Prostate gland (tissue), 2 donors: ENCODE measurements around the gene DLGAP4. TPM values are rescaled to one million over a fixed set of nuclear protein-coding genes. Genes with fewer than 3 reads are reported as not detected.

Experiments used
- DNase-seq: peaks from one replicate; pipeline ENCODE4 v3.0.0-alpha.2; 2019; ENCODE audit warnings: low spot score
- H3K27ac ChIP-seq, 2 donors: fragments of 200-600 bp; sonication (generic); 2 replicates each; pipeline ENCODE4 v1.5.1; 2017 to 2019
- H3K27me3 ChIP-seq: fragments of 200-600 bp; sonication (generic); replicated peaks from 2 replicates; pipeline ENCODE4 v1.5.1; 2019; ENCODE audit not compliant: insufficient read depth
- H3K36me3 ChIP-seq, 2 donors: fragments of 200-600 bp; sonication (generic); 1 replicate in 1 of 2; 2 replicates in 1 of 2; pipeline versions ENCODE4 v1.5.1 to v1.8.1; 2017 to 2019
- H3K4me1 ChIP-seq: fragments of 200-600 bp; sonication (generic); replicated peaks from 2 replicates; pipeline ENCODE4 v1.5.1; 2019
- H3K4me3 ChIP-seq, 2 donors: fragments of 200-600 bp; sonication (generic); 2 replicates each; pipeline ENCODE4 v1.5.1; 2017 to 2019
- H3K9me3 ChIP-seq: fragments of 200-600 bp; sonication (generic); 2 replicates; pipeline ENCODE4 v1.5.1; 2017
- POLR2A ChIP-seq: fragments of 450-650 bp; IDR thresholded peaks from one replicate; pipeline ENCODE4 v1.6.1; 2016; ENCODE audit warnings: antibody characterized with exemption, mild to moderate bottlenecking
- POLR2AphosphoS5 ChIP-seq: sonication (generic); formaldehyde crosslinking; IDR thresholded peaks from one replicate; pipeline ENCODE4 v1.6.1; 2017; ENCODE audit warnings: antibody characterized with exemption
- WGBS: methylation state at CpG from one replicate; pipeline ENCODE4 v1.1.5; 2018; 5-methylcytosine and 5-hydroxymethylcytosine counted together
- intact Hi-C: fragments of 100-400 bp; cut with DNase I; formaldehyde crosslinking; loops from one replicate; pipeline ENCODE4 v1.14.2; 2022
- total RNA-seq, 2 donors: library from RNA; depleted of rRNA; stranded (reverse); fragments of >200 nt; gene quantifications; one replicate each; pipeline ENCODE4 v1.1.0, GENCODE V29; 2016
- TF ChIP-seq, protein P1 (sequence below), 4 experiments: fragments of 200-600 bp in 2 of 4; fragments of 450-650 bp in 2 of 4; sonication (generic) in 2 of 4; IDR thresholded peaks; 1 replicate in 3 of 4; 2 replicates in 1 of 4; pipeline ENCODE4 v1.5.1; 2016 to 2019; ENCODE audit warnings: antibody characterized with exemption in 4 of 4, mild to moderate bottlenecking in 2 of 4, moderate library complexity in 2 of 4

DLGAP4 gene
- total RNA-seq, 2 donors from 2014 or later: 38.0 to 104 TPM

DNA sequence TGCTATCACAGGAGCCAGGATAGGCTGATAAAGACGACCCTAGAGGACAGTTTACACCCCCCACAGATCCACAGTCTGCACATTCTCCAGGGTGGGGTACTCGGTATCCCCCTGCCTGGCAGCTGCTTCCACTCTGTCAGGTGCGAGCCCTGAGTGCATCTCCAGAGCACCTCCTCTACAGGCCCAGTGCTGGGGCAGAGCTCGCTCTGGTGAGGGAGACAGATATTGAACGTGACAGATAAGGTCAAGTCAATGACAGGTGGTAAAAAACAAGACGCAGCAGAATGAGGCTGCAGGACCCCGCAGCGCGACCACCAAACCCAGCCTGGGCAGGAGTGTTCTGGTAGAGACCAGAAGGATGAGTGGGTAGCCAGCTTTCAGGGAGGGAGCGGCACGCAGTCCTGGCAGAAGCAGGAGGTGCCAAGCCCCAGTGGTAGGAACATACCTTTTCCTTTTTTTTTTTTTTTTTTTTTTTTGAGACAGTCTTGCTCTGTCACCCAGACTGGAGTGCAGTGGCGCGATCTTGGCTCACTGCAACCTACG, 222.8 kb downstream of the DLGAP4 start:
- no peaks in the 10 kb centered on the region for H3K27me3 ChIP-seq
- peaks cover 4 to 13% of the 10 kb centered on the region in 2 donors for H3K36me3 ChIP-seq
- H3K4me3 ChIP-seq: no peak overlapping the region
- intact Hi-C loops: loop anchor here (5.0 kb wide), 1 partner anchor 62 kb away; no protein-coding TSS in a partner anchor
- DNase-seq: no peak
- TF ChIP-seq POLR2A: no peak
- no peak for TF ChIP-seq POLR2AphosphoS5
- TF ChIP-seq, protein P1, sequence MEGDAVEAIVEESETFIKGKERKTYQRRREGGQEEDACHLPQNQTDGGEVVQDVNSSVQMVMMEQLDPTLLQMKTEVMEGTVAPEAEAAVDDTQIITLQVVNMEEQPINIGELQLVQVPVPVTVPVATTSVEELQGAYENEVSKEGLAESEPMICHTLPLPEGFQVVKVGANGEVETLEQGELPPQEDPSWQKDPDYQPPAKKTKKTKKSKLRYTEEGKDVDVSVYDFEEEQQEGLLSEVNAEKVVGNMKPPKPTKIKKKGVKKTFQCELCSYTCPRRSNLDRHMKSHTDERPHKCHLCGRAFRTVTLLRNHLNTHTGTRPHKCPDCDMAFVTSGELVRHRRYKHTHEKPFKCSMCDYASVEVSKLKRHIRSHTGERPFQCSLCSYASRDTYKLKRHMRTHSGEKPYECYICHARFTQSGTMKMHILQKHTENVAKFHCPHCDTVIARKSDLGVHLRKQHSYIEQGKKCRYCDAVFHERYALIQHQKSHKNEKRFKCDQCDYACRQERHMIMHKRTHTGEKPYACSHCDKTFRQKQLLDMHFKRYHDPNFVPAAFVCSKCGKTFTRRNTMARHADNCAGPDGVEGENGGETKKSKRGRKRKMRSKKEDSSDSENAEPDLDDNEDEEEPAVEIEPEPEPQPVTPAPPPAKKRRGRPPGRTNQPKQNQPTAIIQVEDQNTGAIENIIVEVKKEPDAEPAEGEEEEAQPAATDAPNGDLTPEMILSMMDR (IDR thresholded peaks at IDR 0.05): no peak
- no peaks in the 10 kb centered on the region for H3K9me3 ChIP-seq
- no peaks in the 10 kb centered on the region for H3K4me1 ChIP-seq
- no peak overlapping the region for H3K27ac ChIP-seq
- WGBS: 82% methylated on average over 14 of the region's 14 CpGs

DNA sequence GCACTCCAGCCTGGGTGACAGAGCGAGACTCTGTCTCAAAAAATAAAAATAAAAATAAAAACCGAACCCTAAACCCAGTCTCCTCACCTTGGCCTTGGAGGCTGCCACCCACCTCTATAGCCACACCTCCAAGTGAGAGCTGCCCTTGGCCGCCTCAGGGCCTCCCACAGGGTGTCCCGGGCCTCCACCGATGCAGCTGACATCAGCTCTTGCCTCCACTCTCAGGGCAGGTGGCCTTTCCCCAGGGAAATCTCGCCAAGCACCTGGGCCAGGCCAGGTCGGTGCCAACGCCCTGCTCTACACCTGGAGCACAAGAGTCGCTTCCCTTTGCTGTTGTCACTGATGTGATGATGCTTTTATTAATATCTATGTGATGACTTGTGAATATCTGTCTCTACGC, 226.2 kb downstream of the DLGAP4 start:
- WGBS: 81% methylated on average over 10 of the region's 10 CpGs
- intact Hi-C loops: no loop called here
- Histone ChIP-seq H3K4me3 (no peak overlapping the region), H3K9me3 (no peaks in the 10 kb centered on the region), H3K27me3 (no peaks in the 10 kb centered on the region), H3K36me3 (no peaks in the 10 kb centered on the region), H3K4me1 (no peaks in the 10 kb centered on the region), H3K27ac (no peak overlapping the region)
- TF ChIP-seq POLR2AphosphoS5 (no peak), POLR2A (no peak)
- TF ChIP-seq, protein P1 (IDR thresholded peaks at IDR 0.05): no peak
- no peak for DNase-seq

DNA sequence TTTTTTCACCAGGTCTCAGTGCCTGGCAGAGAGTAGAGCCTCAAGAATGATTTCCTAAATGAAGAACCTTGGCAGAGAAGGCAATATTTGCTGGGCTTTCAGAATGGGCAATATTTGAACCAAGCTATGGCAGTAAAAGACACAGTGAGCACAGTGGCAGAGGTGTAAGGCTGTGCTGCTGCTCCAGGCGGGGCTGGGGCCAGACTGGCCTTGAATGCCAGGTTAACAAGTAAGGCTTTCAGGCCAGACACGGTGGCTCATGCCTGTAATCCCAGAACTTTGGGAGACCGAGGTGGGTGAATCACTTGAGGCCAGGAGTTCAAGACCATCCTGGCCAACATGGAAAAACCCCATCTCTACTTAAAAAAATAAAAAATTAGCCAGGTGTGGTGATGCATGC, 226.7 kb downstream of the DLGAP4 start:
- intact Hi-C loops: no loop called here
- H3K36me3 ChIP-seq: no peaks in the 10 kb centered on the region
- no peaks in the 10 kb centered on the region for H3K9me3 ChIP-seq
- 80% methylated on average over 3 of the region's 3 CpGs for WGBS
- TF ChIP-seq POLR2AphosphoS5 (no peak), POLR2A (no peak)
- TF ChIP-seq, protein P1 (IDR thresholded peaks at IDR 0.05): no peak
- H3K4me1 ChIP-seq: no peaks in the 10 kb centered on the region
- H3K27ac ChIP-seq: no peak overlapping the region
- no peak overlapping the region for H3K4me3 ChIP-seq
- no peaks in the 10 kb centered on the region for H3K27me3 ChIP-seq
- no peak for DNase-seq

DNA sequence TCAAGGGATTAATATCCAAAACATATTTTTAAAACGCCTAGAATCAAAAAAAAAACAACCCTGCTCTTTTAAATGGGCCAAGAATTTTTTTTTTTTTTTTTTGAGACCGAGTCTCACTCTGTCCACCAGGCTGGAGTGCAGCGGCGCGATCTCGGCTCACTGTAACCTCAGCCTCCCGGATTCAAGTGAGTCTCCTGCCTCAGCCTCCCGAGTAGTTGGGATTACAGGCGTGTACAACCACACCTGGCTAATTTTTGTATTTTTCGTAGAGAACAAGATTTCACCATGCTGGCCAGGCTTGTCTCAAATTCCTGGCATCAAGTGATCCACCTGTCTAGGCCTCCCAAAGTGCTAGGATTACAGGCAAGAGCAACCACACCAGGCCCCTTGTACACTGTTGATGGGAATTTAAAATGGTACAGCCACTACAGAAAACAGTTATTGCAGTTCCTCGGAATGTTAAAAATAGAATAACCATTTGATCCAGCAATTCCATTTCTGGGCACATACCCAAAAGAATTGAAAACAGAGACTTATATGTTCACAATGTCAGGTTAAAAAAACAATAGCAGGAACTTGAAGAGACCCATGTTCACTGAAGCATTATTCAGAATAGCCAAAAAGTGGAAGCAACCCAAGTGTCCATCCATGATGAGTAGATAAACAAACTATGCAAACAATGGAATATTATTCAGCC, 232.0 kb downstream of the DLGAP4 start:
- Histone ChIP-seq H3K27me3 (no peaks in the 10 kb centered on the region), H3K4me1 (no peaks in the 10 kb centered on the region), H3K4me3 (no peak overlapping the region), H3K36me3 (no peaks in the 10 kb centered on the region), H3K27ac (peak overlapping the region; percentile 33 to 51), H3K9me3 (no peaks in the 10 kb centered on the region)
- peak; percentile 42 for TF ChIP-seq POLR2AphosphoS5
- TF ChIP-seq, protein P1 (IDR thresholded peaks at IDR 0.05): no peak
- TF ChIP-seq POLR2A: no peak
- intact Hi-C loops: no loop called here
- DNase-seq: no peak
- WGBS: 71% methylated on average over 11 of the region's 11 CpGs
